Transverse colon (tissue), 3 donors: ENCODE results near the gene SP2.

ENCODE experiments used
- EP300 ChIP-seq: sonication (generic); formaldehyde crosslinking; IDR thresholded peaks from one replicate; pipeline ENCODE4 v1.6.1; 2017; ENCODE audit warnings: antibody characterized with exemption, low read depth
- TF ChIP-seq, protein P1 (sequence below), 5 experiments: fragments of 200-600 bp in 3 of 5; fragments of 450-650 bp in 2 of 5; sonication (generic) in 3 of 5; IDR thresholded peaks; 1 replicate in 2 of 5; 2 replicates in 3 of 5; pipeline ENCODE4 v1.5.1; 2016 to 2017; ENCODE audit warnings: antibody characterized with exemption in 5 of 5, inconsistent platforms in 3 of 5, mild to moderate bottlenecking in 2 of 5, moderate library complexity in 1 of 5

DNA sequence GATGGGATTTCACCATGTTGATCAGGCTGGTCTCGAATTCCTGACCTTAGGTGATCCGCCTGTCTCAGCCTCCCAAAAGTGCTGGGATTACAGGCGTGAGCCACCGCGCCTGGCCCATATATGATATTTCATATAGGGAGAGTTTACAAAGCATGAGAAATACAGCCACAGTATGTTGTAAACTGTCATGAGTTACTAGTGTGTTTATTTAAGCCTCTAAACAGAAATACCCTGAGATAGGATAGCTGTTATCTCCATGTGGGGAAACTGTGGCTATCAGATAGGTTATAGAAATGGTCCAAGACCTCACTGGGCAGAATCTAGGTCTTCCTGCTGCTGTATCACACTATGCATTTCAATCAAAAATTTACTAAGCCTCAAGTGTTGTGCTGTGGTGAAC, 72.8 kb downstream of the SP2 start:
- TF ChIP-seq, protein P1, sequence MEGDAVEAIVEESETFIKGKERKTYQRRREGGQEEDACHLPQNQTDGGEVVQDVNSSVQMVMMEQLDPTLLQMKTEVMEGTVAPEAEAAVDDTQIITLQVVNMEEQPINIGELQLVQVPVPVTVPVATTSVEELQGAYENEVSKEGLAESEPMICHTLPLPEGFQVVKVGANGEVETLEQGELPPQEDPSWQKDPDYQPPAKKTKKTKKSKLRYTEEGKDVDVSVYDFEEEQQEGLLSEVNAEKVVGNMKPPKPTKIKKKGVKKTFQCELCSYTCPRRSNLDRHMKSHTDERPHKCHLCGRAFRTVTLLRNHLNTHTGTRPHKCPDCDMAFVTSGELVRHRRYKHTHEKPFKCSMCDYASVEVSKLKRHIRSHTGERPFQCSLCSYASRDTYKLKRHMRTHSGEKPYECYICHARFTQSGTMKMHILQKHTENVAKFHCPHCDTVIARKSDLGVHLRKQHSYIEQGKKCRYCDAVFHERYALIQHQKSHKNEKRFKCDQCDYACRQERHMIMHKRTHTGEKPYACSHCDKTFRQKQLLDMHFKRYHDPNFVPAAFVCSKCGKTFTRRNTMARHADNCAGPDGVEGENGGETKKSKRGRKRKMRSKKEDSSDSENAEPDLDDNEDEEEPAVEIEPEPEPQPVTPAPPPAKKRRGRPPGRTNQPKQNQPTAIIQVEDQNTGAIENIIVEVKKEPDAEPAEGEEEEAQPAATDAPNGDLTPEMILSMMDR (IDR thresholded peaks at IDR 0.05): no peak
- TF ChIP-seq EP300: no peak
